SU-DHL-6 (cell line): ENCODE data around the gene CAP1.

ENCODE experiments used
- H2AFZ ChIP-seq: fragments of 200-600 bp; sonication (generic); 2 replicates; pipeline ENCODE4 v1.6.1; 2014; ENCODE audit warnings: low read depth, mild to moderate bottlenecking, moderate library complexity, mixed read lengths, antibody characterized with exemption, low read length; ENCODE audit not compliant: severe bottlenecking
- H3F3A ChIP-seq: fragments of 200-600 bp; shearing (Covaris generic); 2 replicates; pipeline ENCODE4 v1.6.0; 2016; ENCODE audit warnings: antibody characterized with exemption, mild to moderate bottlenecking; ENCODE audit not compliant: insufficient read depth
- H3K27ac ChIP-seq: fragments of 200-600 bp; sonication (generic); 2 replicates; pipeline ENCODE4 v1.5.1; 2016; ENCODE audit warnings: low read depth, mild to moderate bottlenecking, low read length, moderate library complexity, mixed read lengths
- H3K27me3 ChIP-seq: fragments of 200-600 bp; sonication (generic), shearing (Covaris generic); 2 replicates; pipeline ENCODE4 v1.6.0; 2014; ENCODE audit warnings: mild to moderate bottlenecking, low read length
- H3K36me3 ChIP-seq: fragments of 200-600 bp; sonication (generic); 2 replicates; pipeline ENCODE4 v1.6.1; 2014; ENCODE audit warnings: mild to moderate bottlenecking, low read length, mixed read lengths
- H3K4me2 ChIP-seq: fragments of 300-600, 200-600 bp; shearing (Covaris generic), sonication (generic); 2 replicates; pipeline ENCODE4 v1.6.0; 2014; ENCODE audit warnings: low read length, low read depth, mild to moderate bottlenecking; ENCODE audit not compliant: poor library complexity, severe bottlenecking
- H3K4me3 ChIP-seq: fragments of 200-600 bp; sonication (generic); 2 replicates; pipeline ENCODE4 v1.5.1; 2014; ENCODE audit warnings: antibody characterized with exemption, low read length, mild to moderate bottlenecking, mixed read lengths; ENCODE audit not compliant: insufficient read depth, poor library complexity, severe bottlenecking
- H3K79me2 ChIP-seq: fragments of 200-600 bp; sonication (generic); 2 replicates; pipeline ENCODE4 v1.6.1; 2014; ENCODE audit warnings: mild to moderate bottlenecking, low read length, moderate library complexity; ENCODE audit not compliant: insufficient read depth
- H3K9ac ChIP-seq: fragments of 200-600 bp; sonication (generic); 2 replicates; pipeline ENCODE4 v1.7.0; 2014; ENCODE audit warnings: mild to moderate bottlenecking, low read length
- H3K9me2 ChIP-seq: fragments of 200-600 bp; sonication (generic); replicated peaks from 2 replicates; pipeline ENCODE4 v1.6.1; 2014; ENCODE audit warnings: low read length; ENCODE audit not compliant: insufficient read depth
- H3K9me3 ChIP-seq: fragments of 200-600 bp; sonication (generic); 2 replicates; pipeline ENCODE4 v1.6.1; 2014; ENCODE audit warnings: low read length, mixed read lengths; ENCODE audit not compliant: insufficient read depth
- H4K20me1 ChIP-seq: fragments of 200-600 bp; sonication (generic); 2 replicates; pipeline ENCODE4 v1.6.1; 2014; ENCODE audit warnings: low read depth, mild to moderate bottlenecking, antibody characterized with exemption, low read length, moderate library complexity, mixed read lengths
- CTCF ChIP-seq: fragments of 200-600 bp; sonication (generic); IDR thresholded peaks from one replicate; pipeline ENCODE4 v1.5.1; 2017; ENCODE audit warnings: antibody characterized with exemption, mild to moderate bottlenecking, low read length, moderate library complexity; ENCODE audit not compliant: insufficient read depth, poor library complexity, severe bottlenecking
- EZH2phosphoT487 ChIP-seq: fragments of 200-600 bp; sonication (generic), shearing (Covaris generic); conservative IDR thresholded peaks from 2 replicates; pipeline ENCODE4 v1.6.1; 2018; ENCODE audit warnings: mild to moderate bottlenecking, antibody characterized with exemption, low read length, moderate library complexity, mixed read lengths

Gene CAP1

DNA sequence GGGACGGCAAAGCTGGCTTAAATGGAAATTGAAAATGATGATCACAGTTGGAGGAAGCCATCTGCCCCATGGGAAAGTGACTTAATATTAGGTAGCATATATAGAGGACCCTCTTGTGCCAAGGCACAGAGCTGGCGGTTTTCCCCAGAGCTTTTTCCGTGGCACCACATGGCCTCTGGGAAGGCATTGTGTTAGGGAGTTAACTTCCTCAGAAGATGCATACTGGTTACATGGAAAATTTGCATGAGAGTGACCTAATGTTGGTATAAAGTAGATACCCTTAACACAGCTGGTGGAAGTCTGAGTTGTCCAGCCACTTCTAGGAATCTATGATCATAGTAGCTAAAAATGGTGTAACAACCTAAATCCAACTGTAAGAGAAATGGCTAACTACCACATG lies 27.3 kb downstream of the CAP1 start:
- Histone ChIP-seq H3K4me3 (no peak overlapping the region), H2AFZ (no peak overlapping the region), H3K9ac (no peak overlapping the region), H3K9me2 (no peaks in the 10 kb centered on the region), H3K36me3 (peaks cover 65% of the 10 kb centered on the region), H3K4me2 (no peak overlapping the region), H3F3A (peaks cover 18% of the 10 kb centered on the region), H3K9me3 (no peaks in the 10 kb centered on the region), H3K27me3 (no peaks in the 10 kb centered on the region), H4K20me1 (no peaks in the 10 kb centered on the region), H3K27ac (no peak overlapping the region), H3K79me2 (no peaks in the 10 kb centered on the region)
- TF ChIP-seq CTCF (no peak), EZH2phosphoT487 (no peak)

DNA sequence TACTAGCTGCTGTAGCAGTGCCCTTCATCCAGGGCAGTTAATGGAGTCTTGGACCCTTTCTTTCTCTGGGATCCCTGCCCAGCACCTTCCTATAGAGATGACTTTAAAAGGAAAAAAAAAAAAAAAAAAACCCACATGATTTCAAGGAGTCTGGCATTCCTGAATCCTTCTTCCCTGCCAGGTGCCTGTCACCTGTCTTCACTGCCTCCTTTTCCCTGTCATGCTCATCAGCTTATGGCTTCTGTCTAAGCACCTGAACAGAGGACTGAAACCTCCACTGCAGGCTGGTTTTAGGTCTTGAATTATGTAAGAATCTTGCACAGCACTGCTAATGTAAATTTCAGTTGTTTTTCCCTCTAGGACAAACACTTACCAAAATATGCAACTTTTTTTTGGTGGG lies 31.6 kb downstream of the CAP1 start:
- TF ChIP-seq EZH2phosphoT487 (no peak), CTCF (no peak)
- Histone ChIP-seq H2AFZ (no peak overlapping the region), H3K9me3 (no peaks in the 10 kb centered on the region), H3K9ac (no peak overlapping the region), H3K27ac (no peak overlapping the region), H4K20me1 (no peaks in the 10 kb centered on the region), H3K9me2 (no peaks in the 10 kb centered on the region), H3K4me3 (no peak overlapping the region), H3K4me2 (no peak overlapping the region), H3K79me2 (no peaks in the 10 kb centered on the region), H3K27me3 (no peaks in the 10 kb centered on the region), H3K36me3 (peaks cover 33% of the 10 kb centered on the region), H3F3A (peaks cover 10% of the 10 kb centered on the region)

- H3K9me3 ChIP-seq: no peaks in the 10 kb centered on the region
- H3K9ac ChIP-seq: no peak overlapping the region
- H3F3A ChIP-seq: peaks cover 13% of the 10 kb centered on the region
- no peak overlapping the region for H3K4me2 ChIP-seq
- no peak overlapping the region for H3K4me3 ChIP-seq
- no peaks in the 10 kb centered on the region for H3K79me2 ChIP-seq
- no peaks in the 10 kb centered on the region for H3K9me2 ChIP-seq
- H3K36me3 ChIP-seq: peaks cover 27% of the 10 kb centered on the region; the same call in 1 of the 2 replicates
- no peak overlapping the region for H2AFZ ChIP-seq
- H3K27ac ChIP-seq: no peak overlapping the region
- TF ChIP-seq EZH2phosphoT487 (no peak), CTCF (no peak)
- H4K20me1 ChIP-seq: no peaks in the 10 kb centered on the region
- no peaks in the 10 kb centered on the region for H3K27me3 ChIP-seq
Measured at GRCh38 chr1:40073062-40073461, 32.5 kb downstream of the CAP1 start.

DNA sequence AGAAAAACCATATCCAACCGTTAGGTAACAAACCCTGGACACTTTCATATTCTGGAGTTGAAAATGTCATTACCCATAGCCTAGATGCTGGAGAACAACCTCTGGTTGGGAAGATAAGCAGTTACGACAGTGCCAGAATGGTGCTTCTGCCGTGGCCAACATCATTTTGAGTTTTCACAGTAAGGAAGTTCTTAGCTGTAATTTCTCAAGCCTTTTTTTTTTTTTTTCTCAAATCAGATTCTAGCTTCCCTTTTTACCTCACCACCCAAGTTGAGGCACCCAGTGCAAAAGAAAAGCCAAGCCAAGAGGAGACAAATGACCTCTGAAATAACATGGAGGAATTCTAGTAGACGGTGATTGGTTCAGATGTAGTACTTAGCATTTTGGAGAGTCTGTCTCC lies 34.7 kb downstream of the CAP1 start:
- H3K36me3 ChIP-seq: peaks cover 18% of the 10 kb centered on the region; the same call in 1 of the 2 replicates
- no peak overlapping the region for H3K4me3 ChIP-seq
- no peak overlapping the region for H2AFZ ChIP-seq
- no peaks in the 10 kb centered on the region for H3K27me3 ChIP-seq
- H3K9me2 ChIP-seq: no peaks in the 10 kb centered on the region
- no peak overlapping the region for H3K9ac ChIP-seq
- H4K20me1 ChIP-seq: no peaks in the 10 kb centered on the region
- H3K4me2 ChIP-seq: no peak overlapping the region
- TF ChIP-seq EZH2phosphoT487 (no peak), CTCF (no peak)
- H3K27ac ChIP-seq: no peak overlapping the region
- H3F3A ChIP-seq: peaks cover 13% of the 10 kb centered on the region
- no peaks in the 10 kb centered on the region for H3K9me3 ChIP-seq
- H3K79me2 ChIP-seq: no peaks in the 10 kb centered on the region
